CD4-positive, alpha-beta T cell treated with Interleukin-17A for 4 hours (primary cell): ENCODE measurements around the gene BLOC1S1.
A peak's percentile ranks its signal among the peaks of the same experiment; 100 is the strongest.

Experiments
- DNase-seq: peaks from one replicate; pipeline ENCODE4 v3.0.0-alpha.2; 2020; ENCODE audit warnings: mixed read lengths

BLOC1S1 gene

DNA sequence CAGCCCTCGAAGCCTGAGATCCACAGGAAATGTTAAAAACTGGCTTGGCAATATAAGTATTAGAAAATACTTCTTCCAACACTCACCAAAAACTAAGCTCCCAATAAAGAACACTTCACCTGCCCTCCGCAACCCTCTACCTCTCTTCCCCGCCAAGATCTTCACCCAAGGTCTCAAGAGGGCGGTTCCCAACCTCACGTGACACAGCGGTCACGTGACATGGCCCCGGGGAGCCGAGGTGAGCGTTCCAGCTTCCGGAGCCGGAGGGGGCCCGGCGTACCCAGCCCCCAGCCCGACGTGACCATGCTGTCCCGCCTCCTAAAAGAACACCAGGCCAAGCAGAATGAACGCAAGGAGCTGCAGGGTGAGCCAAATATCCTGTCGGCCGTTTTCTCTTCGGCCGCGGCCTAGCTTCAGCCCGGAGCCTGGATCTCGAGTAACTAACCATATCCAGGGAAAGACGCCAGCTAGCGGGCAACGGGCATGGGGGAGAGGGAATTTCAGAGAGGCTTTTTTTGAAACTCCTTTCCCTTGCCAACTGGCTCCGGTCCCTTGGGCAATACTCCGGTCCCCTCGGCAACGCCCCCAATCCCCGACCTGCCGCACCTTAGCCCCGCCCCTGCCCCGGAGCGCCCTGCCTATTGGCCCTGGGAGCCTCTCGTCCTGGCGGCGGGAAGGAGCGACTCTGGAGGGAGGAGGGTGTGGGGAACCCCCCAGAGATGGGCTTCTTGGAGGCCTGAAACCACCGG lies at the start of gene BLOC1S1:
Gene BLOC1S1, plus strand, starts transcription at position 214 of the 749 bp plus-strand sequence. Its CDS starts 6 bp downstream, at position 220.
- DNase-seq: peak; percentile 93

DNA sequence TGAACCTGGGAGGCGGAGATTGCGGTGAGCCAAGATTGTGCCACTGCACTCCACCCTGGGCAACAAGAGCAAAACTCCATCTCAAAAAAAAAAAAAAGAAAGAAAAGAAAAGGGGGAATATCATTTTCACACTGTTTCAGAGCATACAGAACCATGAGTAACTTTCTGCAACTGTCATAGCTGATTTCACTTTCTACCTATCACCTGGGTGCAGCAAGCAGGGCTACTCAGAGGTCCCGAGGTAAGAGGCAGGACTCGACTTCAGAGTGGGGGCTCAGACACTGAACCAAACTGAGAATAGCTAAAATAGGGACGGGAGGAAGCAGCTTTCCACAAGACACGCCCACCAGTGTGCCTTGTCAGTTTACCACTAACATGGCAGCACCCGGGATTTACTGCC lies 49.3 kb upstream of the BLOC1S1 start:
- no peak for DNase-seq

GRCh38 chr12:55670276-55670675 lies 45.6 kb upstream of the BLOC1S1 start:
- no peak for DNase-seq

DNA sequence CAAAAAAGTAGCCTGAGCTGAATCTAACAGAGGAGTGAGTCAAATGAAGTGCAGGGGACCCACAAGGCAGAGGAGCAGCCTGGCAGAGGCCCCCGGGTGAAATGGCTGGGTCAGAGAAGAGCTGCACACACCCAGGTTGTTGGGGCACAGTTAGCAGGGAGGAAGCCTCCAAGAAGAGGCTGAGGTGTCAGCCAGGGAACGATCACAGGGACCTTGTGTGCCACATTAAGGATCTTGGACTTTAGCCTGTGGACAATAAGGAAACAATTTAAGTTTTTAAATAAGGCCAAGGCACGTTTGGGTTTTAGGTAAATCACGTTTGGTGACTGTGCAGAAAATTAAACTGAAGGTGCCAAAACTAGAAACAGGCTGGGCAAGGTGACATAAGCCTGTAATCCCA lies 44.1 kb upstream of the BLOC1S1 start:
- no peak for DNase-seq

GRCh38 chr12:55673638-55674037 lies 42.2 kb upstream of the BLOC1S1 start:
- DNase-seq: no peak

GRCh38 chr12:55675666-55676065 lies 40.2 kb upstream of the BLOC1S1 start:
- DNase-seq: no peak

GRCh38 chr12:55676707-55677106 lies 39.1 kb upstream of the BLOC1S1 start:
- DNase-seq: no peak

GRCh38 chr12:55679691-55680090 lies 36.2 kb upstream of the BLOC1S1 start:
- DNase-seq: no peak

- DNase-seq: no peak
Measured at GRCh38 chr12:55681142-55682077, 34.4 kb upstream of the BLOC1S1 start.

- DNase-seq: no peak
Measured at GRCh38 chr12:55682087-55682796, 33.6 kb upstream of the BLOC1S1 start.

GRCh38 chr12:55683676-55684075 lies 32.2 kb upstream of the BLOC1S1 start:
- DNase-seq: no peak

DNA sequence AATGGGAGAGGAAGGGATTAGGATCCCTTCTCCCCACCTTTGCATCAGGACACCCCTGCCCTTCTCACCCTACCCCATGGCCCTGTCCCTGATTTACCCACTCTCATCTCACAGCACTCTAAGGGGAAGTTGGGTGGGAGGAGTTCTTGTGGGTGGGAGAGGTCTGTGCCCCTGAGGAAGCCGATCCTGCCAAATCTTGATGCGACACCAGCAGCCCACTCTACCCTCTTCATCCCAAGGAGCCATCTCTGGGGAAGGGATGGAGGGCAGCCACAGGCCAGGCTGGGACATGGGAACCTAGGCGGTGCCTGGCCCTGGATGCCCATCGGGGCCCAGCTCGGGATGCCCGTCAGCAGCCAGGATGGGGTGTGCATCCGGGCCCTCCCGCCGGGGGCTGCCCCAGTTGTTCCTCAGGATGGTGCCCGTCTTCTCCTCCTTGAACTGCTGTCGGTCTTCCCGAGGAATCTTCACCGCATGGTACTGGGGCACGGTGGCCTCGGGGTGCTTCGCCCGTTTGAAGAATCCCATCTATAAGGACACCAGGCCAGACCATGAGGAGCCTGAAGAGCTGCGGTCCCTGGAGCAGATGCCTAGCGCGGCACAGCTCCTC lies 31.0 kb upstream of the BLOC1S1 start:
- no peak for DNase-seq

DNA sequence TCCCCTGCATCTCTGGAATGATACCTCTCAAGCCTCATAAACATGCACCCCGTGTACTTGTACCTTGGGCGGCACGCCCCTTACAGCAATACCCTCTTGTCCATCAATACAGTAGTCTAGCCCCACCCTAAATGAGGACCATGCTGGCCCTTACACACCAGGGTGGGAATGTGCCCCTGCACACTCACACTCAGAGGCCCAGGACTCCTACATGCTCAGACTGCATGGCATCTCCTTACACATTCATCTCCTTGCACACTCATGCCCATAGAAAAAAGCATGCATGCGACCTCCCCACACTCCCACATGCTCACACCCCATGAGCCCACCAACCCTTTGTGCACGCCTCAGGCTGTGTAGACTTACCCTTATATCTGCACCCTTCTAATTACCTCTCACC lies 30.2 kb upstream of the BLOC1S1 start:
- DNase-seq: no peak

DNA sequence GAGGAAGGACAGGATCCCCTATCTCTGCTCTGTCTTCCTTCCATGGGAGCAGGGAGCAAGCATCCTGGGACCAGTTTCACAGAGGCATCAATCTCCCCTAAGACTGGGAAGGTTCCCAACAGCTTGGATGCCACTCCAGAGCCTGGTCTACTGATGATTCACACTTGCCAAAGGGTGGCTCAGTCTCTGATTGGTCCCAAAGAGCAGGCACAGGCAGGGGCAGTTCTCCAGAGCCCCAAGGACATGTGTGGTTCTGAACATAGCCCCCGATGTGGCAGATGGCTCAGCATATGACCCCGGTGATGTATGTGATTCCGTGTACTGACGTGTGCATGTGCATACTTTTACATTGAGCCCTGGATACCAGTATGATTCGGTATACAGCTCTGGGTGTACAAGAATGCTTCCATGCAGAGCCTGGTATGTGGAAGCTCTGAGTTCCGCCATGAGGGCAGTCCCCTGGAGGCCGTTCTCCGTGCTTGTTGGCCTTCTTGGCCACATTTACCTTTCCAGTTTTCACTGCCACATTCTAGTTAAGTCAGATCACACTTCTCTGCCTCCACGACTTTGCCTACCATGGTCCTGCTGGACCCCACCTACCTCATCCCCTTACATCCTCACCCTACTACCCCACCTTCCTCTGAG lies 29.4 kb upstream of the BLOC1S1 start:
- no peak for DNase-seq

DNA sequence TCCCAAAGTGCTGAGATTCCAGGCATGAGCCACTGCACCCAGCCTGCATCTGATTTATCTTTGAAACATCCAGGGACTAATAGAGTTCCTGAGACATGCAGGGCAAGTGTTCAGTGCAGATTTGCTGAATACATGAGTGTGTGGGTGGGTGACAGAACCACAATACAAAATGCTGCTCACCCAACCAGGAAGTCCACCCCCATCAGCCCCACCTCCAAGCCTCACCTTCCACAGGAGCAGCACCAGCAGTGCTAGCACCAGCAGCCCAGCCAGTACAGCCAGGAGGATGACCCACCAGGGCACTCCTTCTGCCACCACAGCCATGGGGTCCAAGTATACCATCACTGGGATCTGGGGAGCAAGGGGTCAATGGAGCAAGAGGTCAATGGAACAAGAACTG lies 28.1 kb upstream of the BLOC1S1 start:
- DNase-seq: no peak

DNA sequence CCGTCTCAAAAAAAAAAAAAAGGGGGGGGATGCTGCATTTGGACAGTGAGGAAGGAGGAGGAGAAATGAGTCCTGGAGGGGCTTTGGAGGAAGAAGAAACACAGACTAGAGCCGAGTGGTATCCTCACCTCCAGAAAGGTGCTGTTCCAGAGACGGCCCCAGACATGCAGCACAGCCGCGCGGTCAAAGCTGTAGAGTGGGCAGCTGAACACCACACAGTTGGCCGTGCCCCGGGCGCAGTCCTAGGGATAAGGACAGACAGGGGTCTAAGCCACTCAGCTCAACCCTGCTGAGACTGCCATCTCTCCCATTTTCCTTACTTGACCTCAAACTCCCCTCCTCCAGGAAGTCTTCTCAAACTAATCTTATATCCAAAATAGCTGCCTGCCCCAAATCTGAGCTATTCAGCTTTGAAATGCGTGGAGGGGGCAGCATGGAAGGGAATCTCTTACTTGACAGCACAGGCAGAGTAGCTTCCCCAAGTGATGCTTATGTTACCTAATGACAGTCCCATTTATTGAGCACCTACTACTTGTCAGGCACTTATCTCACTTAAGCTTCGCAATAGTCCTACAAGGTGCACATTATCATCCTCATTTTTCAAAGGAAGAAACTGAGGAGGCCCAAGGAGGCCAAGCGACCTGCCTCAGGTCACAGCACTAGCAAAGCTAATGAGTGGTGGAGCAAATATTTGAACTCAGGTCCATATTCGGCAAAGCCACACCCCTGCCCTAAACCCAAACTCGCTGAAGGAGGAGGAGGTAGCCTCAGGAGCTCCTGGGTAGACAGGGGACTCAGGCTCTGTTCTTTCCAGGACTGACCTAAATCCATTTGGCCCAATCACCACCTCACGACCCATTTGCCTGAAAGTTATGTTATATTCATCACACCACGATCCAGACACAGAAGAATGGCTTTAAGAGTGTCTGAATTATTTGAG lies 26.9 kb upstream of the BLOC1S1 start:
- DNase-seq: no peak

DNA sequence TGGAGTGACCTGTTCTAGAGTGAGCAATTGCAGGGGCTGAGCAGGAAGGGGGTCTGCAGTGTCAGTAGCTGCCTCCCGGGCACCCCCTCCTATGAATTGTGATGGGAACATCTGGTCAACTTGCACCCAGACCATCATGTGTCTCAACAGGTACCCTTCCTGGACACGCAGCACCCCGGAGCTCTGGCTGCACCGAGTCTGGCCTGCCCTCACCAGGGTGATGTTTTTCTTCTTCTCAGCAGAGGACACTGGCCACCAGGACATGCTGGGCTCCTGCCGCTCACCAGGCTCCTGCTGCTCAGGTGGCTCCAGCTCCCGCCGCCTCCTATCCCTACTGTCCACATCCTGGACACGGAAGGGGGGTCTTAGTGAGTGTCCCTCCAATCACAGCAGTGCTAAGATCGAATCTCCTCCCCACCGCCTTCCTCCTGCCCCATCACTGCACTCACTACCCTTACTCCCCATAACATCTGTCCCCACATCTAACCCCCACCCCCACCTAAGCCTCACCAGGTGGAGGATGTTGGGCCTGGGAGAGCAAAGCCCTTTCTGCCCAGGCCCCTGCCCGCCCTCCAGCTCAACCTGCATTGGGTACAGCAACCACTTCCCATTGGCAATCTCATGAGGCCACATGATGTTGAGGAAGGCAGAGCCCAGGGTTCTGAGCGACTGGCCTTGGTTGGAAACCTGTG lies 23.1 kb upstream of the BLOC1S1 start:
- no peak for DNase-seq

DNA sequence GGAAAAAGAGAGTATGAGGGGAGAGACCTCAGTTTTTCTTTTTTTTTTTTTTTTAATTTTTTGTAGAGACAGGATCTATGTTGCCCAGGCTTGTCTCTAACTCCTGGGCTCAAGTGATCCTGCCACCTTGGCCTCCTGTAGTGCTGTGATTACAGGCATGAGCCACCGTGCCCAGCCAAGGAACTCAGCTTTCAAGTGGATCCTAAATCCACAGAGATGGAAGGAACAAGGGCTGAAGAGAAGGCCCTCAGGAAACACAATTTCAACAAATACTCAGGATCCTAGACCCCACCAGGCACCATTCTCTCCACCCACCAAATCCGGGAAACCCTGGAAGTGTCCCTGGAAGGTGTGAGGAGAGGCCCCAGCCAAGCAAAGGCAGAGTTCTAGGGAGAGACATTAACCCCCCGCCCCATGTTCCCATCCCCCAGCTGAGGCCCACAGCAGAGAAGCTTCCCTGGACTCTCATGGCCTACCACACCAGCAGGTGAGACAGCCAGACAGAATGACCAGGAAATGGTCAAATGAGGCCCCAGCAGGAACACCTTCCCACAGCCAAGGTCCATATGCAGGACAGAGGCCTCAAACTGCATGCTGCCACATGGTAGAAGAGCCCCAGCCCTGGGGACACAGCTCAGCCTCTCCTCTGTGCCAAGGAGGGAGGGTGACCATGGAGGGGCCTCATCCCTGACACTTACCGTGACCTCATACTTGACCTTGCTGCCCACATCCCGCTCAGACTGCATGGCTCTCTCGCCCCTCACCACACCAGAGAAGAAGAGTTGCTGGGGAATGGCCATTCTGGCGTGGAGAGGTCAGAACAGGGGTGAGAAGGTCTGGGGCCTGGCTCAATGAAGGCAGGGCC lies 22.3 kb upstream of the BLOC1S1 start:
- DNase-seq: no peak

DNA sequence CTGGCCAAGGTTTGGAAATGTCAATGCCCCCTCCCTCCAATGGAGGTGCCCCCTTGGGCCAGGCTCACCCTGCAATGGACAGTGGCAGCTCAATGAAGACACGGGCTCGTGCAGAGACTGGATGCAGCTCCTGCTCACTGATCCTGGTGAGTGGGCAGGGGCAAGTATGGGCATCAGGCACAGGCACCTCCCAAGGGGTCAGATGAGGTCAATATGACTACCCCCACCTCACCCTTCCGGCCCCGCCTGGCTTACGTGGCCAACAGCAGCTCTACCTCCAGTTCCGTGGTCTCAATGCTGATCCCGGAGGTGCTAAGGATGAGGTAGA lies 21.7 kb upstream of the BLOC1S1 start:
- no peak for DNase-seq

GRCh38 chr12:55694651-55695050 lies 21.2 kb upstream of the BLOC1S1 start:
- no peak for DNase-seq
